GM12872 (cell line): ENCODE results near the gene OVCA2.

ENCODE experiments used
- TF ChIP-seq, protein P1 (sequence below): IDR thresholded peaks from 3 replicates; pipeline ENCODE4 v1.5.1; 2011; ENCODE audit warnings: low read depth, mild to moderate bottlenecking, low read length, moderate library complexity; ENCODE audit not compliant: insufficient read depth

OVCA2 gene

GRCh38 chr17:2051933-2052559 lies 10.2 kb downstream of the OVCA2 start:
- TF ChIP-seq, protein P1, sequence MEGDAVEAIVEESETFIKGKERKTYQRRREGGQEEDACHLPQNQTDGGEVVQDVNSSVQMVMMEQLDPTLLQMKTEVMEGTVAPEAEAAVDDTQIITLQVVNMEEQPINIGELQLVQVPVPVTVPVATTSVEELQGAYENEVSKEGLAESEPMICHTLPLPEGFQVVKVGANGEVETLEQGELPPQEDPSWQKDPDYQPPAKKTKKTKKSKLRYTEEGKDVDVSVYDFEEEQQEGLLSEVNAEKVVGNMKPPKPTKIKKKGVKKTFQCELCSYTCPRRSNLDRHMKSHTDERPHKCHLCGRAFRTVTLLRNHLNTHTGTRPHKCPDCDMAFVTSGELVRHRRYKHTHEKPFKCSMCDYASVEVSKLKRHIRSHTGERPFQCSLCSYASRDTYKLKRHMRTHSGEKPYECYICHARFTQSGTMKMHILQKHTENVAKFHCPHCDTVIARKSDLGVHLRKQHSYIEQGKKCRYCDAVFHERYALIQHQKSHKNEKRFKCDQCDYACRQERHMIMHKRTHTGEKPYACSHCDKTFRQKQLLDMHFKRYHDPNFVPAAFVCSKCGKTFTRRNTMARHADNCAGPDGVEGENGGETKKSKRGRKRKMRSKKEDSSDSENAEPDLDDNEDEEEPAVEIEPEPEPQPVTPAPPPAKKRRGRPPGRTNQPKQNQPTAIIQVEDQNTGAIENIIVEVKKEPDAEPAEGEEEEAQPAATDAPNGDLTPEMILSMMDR: no peak

DNA sequence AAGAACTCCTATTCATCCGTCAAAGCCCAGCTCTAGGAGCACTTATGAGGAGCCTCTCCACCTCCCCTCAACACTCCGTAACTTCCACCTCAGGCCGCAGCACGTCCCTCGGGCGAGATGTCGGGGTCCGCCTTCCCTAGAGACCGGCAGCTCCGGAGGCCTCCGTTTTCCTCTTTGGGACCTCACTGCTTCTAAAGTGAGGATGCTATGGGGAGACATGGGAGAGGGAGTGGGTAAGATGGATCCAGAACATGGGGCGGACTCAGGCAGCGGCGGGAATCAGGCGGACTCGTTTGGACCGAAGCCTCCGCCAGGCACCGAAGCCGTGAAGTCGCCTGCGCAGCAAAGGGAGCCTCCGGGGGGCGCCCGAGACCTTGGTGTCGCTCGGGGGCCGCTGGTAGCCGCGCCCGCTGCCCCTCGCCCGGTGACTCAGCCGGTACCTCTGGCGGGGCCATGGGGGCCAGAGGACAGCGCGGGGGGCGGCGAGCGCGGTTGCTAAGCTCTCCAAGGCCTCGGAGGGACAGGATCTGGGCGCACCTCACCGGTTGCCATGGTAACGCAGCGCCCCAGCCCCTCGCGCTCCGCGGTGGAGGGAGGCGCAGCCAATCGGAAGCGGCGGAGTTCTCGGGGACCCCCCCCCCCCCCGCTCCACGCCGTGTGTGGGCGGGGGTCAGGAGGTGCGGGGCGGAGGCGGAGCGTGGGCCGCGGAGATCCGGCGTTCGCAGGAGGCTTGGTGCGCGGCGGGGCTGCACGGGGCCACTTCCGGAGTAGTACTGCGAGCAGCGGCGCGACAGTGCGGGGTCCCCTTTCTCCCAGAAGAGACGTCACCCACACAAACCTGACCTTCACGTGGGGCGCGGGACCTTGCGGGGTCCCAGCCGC lies 11.8 kb downstream of the OVCA2 start:
- TF ChIP-seq, protein P1: peak; percentile 73

DNA sequence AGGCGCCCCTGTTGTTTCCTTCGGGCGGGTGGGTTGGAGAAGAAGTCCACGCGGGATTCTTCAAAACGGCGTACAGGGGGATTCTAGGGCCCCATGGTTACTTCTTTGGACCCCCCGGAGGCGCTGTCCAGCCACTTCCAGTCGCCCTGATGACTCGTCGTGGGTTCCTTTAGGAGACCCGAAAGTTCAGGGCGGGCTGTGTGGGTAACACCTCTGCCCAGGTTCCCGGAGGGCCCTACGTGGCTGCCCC lies 12.4 kb downstream of the OVCA2 start:
- TF ChIP-seq, protein P1: no peak

- TF ChIP-seq, protein P1: peak; percentile 82
Observed at GRCh38 chr17:2054512-2055291, 12.9 kb downstream of the OVCA2 start, which contains the start of gene HIC1. Gene HIC1, plus strand, starts transcription at chr17:2055103. Its CDS starts 1,588 bp downstream, at chr17:2056691.

DNA sequence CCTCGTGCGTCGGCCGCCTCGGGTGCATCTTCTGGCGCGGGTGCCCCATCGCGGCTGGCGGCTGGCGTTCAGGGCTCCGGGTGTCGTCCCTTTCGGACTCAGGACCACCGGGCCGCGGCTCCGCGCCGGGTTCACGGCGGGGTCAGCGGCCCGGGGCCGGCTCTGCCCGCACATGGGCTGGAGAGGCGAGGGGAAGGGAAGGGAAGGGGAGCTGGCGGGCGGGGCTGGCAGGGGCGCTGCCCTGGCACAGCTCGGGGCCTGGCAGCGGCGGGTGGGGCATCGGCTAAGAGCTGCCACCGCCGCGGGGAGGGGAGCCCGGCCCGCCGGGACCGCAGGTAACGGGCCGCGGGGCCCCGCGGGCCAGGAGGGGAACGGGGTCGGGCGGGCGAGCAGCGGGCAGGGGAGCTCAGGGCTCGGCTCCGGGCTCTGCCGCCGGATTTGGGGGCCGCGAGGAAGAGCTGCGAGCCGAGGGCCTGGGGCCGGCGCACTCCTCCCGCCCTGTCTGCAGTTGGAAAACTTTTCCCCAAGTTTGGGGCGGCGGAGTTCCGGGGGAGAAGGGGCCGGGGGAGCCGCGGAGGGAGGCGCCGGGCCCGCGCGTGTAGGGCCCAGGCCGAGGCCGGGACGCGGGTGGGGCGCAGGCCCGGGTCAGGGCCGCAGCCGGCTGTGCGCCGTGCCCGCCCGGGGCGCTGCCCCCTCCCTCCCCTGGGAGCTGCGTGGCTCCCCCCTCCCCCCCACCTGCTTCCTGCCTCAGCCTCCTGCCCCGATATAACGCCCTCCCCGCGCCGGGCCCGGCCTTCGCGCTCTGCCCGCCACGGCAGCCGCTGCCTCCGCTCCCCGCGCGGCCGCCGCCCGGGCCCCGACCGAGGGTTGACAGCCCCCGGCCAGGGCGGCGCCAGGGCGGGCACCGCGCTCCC lies 13.7 kb downstream of the OVCA2 start:
- TF ChIP-seq, protein P1: no peak

GRCh38 chr17:2056206-2057174 lies 14.7 kb downstream of the OVCA2 start:
- TF ChIP-seq, protein P1: peak; percentile 19; the same call in 1 of the 3 replicates
